ENCODE results near the gene ENPP3.

DNA sequence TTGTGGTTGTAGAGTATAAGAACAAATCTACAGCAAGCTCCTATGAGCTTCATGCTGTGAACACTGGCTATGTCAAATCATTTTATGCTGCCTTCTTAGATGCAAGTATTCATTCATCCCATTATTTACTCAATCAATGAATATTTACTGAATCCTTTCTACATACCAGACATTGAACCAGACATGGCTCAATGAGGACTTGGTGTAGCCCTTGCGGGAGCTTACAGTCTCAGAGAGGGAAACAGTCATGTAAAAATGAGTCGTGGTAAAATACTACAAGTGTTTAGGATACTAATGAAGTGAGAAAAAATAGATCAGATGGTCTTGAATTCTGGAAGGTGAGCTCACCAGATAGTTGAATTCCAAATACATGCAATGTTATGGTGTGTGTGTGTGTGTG, 125.9 kb downstream of the ENPP3 start:
- TF ChIP-seq EZH2 (IDR thresholded peaks at IDR 0.05; ENCODE audit: borderline replicate concordance, insufficient read depth, low read depth, low read length, poor library complexity, severe bottlenecking) = no peak
- TF ChIP-seq, protein P1, sequence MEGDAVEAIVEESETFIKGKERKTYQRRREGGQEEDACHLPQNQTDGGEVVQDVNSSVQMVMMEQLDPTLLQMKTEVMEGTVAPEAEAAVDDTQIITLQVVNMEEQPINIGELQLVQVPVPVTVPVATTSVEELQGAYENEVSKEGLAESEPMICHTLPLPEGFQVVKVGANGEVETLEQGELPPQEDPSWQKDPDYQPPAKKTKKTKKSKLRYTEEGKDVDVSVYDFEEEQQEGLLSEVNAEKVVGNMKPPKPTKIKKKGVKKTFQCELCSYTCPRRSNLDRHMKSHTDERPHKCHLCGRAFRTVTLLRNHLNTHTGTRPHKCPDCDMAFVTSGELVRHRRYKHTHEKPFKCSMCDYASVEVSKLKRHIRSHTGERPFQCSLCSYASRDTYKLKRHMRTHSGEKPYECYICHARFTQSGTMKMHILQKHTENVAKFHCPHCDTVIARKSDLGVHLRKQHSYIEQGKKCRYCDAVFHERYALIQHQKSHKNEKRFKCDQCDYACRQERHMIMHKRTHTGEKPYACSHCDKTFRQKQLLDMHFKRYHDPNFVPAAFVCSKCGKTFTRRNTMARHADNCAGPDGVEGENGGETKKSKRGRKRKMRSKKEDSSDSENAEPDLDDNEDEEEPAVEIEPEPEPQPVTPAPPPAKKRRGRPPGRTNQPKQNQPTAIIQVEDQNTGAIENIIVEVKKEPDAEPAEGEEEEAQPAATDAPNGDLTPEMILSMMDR (IDR thresholded peaks at IDR 0.05) = no peak
